IPS-NIHi11 (cell line): ENCODE data around the gene LARGE1.
"Not testable (repeated sequence)": the region's sequence is repeated elsewhere in the genome, so short reads cannot be mapped to it uniquely, and the experiment has no call there.

Experiments
- DNase-seq: peaks from one replicate; pipeline ENCODE4 v3.0.0; 2012; ENCODE audit warnings: mixed read lengths, low spot score

LARGE1 gene

GRCh38 chr22:33476206-33476605, 444.1 kb downstream of the LARGE1 start:
- DNase-seq: no peak

- no peak for DNase-seq
Measured at GRCh38 chr22:33474587-33474986, 445.7 kb downstream of the LARGE1 start.

- no peak for DNase-seq
Measured at GRCh38 chr22:33472462-33473344, 447.6 kb downstream of the LARGE1 start.

GRCh38 chr22:33470456-33470855, 449.8 kb downstream of the LARGE1 start:
- no peak for DNase-seq

- no peak for DNase-seq
Measured at GRCh38 chr22:33467620-33468095, 452.6 kb downstream of the LARGE1 start.

GRCh38 chr22:33467080-33467479, 453.2 kb downstream of the LARGE1 start:
- DNase-seq: no peak

- no peak for DNase-seq
Measured at GRCh38 chr22:33465554-33465953, 454.7 kb downstream of the LARGE1 start.

- no peak for DNase-seq
Measured at GRCh38 chr22:33464698-33465097, 455.6 kb downstream of the LARGE1 start.

- no peak for DNase-seq
Measured at GRCh38 chr22:33461698-33462434, 458.4 kb downstream of the LARGE1 start.

- not testable (repeated sequence) for DNase-seq
Measured at GRCh38 chr22:33461245-33461644, 459.0 kb downstream of the LARGE1 start.

GRCh38 chr22:33459137-33459536, 461.1 kb downstream of the LARGE1 start:
- DNase-seq: no peak

- no peak for DNase-seq
Measured at GRCh38 chr22:33456511-33456910, 463.8 kb downstream of the LARGE1 start.

GRCh38 chr22:33455036-33455435, 465.2 kb downstream of the LARGE1 start:
- DNase-seq: no peak

GRCh38 chr22:33451866-33452469, 468.3 kb downstream of the LARGE1 start:
- peak; percentile 33 for DNase-seq

- no peak for DNase-seq
Measured at GRCh38 chr22:33450756-33451155, 469.5 kb downstream of the LARGE1 start.

GRCh38 chr22:33447733-33448132, 472.5 kb downstream of the LARGE1 start:
- DNase-seq: no peak

- DNase-seq: no peak
Measured at GRCh38 chr22:33443683-33444082, 476.6 kb downstream of the LARGE1 start.

GRCh38 chr22:33440756-33441155, 479.5 kb downstream of the LARGE1 start:
- DNase-seq: no peak

- no peak for DNase-seq
Measured at GRCh38 chr22:33438273-33438672, 482.0 kb downstream of the LARGE1 start.

GRCh38 chr22:33431300-33431699, 489.0 kb downstream of the LARGE1 start:
- DNase-seq: no peak

GRCh38 chr22:33429281-33429680, 491.0 kb downstream of the LARGE1 start:
- no peak for DNase-seq

- DNase-seq: no peak
Measured at GRCh38 chr22:33427461-33427860, 492.8 kb downstream of the LARGE1 start.

GRCh38 chr22:33426451-33426850, 493.8 kb downstream of the LARGE1 start:
- no peak for DNase-seq
